Muscle layer of colon (tissue), 2 donors: Measurements from ENCODE around the gene TTC34.
"Not testable (repeated sequence)": the region's sequence is repeated elsewhere in the genome, so short reads cannot be mapped to it uniquely, and the experiment has no call there.

Source experiments
- H3K27ac ChIP-seq: one replicate; pipeline ENCODE4 v1.7.0; 2013; ENCODE audit warnings: low read depth, mild to moderate bottlenecking, low read length, moderate library complexity
- H3K27me3 ChIP-seq, 2 donors: one replicate each; pipeline ENCODE4 v1.7.0; 2013; ENCODE audit warnings: low read length in 2 of 2, mild to moderate bottlenecking in 2 of 2; ENCODE audit not compliant: insufficient read depth in 2 of 2, control insufficient read depth in 1 of 2
- H3K36me3 ChIP-seq: one replicate; pipeline ENCODE4 v1.7.0; 2013; ENCODE audit warnings: mild to moderate bottlenecking, low read length; ENCODE audit not compliant: insufficient read depth
- H3K4me1 ChIP-seq: one replicate; pipeline ENCODE4 v1.7.0; 2013; ENCODE audit warnings: mild to moderate bottlenecking, low read length; ENCODE audit not compliant: insufficient read depth
- H3K4me3 ChIP-seq, 2 donors: one replicate each; pipeline ENCODE4 v1.7.0; 2013; ENCODE audit warnings: low read length in 2 of 2, low read depth in 1 of 2, mild to moderate bottlenecking in 1 of 2, moderate library complexity in 1 of 2
- H3K9ac ChIP-seq: one replicate; pipeline ENCODE4 v1.7.0; 2013; ENCODE audit warnings: low read length
- H3K9me3 ChIP-seq: one replicate; pipeline ENCODE4 v1.7.0; 2013; ENCODE audit warnings: mild to moderate bottlenecking, low read length
- donor health status: abdominal sarcoma.
- donor health status: Adenocarcinoma of cecum.

TTC34 gene

DNA sequence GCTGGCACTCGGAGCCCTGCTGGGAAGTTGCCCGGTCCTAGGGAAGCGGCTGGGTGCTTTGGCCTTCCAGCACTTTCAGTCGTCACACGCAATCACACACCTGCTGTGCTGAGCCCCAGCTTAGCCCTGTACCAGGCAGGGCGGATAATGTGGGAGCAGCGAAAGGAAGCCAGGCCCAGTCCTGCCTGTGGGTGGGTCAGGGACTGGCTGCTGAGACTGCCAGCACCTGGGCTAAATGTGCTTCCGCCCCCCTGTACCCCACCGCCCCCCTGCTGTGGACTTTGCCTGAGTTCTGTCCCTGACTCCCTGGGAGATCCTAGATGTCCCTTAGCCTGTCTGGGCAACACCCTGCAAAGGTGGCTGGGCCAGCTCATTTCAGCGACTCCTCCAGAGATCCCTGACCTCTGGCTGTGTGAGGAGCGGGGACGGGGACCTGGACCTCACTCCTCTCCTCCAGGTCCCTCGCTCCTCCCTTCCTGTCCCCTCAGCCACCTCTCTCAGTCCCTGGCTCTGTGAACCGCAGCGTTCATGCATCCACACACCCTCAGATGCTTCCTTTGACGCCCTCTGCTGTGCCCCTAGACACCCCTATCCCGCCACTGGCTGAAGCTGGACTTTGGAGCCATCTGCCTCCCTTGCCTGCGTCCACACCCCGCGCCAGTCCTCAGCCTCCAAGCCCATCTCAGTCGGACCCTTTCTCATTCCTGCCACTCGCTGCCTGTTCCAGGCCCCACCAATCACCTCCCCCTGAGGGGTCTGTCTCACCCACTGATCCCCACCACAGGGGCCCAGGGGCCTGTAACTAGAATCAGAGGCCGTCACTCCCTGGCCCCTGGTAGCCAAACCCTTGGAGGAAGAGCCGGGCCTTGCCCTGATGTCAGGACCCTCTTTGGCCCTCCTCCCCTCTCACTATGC is 170.1 kb downstream of the TTC34 start:
- no peaks in the 10 kb centered on the region for H3K36me3 ChIP-seq
- H3K27ac ChIP-seq: no peak overlapping the region
- peaks cover 20 to 86% of the 10 kb centered on the region in 2 donors for H3K27me3 ChIP-seq
- no peaks in the 10 kb centered on the region for H3K9me3 ChIP-seq
- H3K4me1 ChIP-seq: no peaks in the 10 kb centered on the region
- H3K9ac ChIP-seq: no peak overlapping the region
- H3K4me3 ChIP-seq: no peak overlapping the region

GRCh38 chr1:2630498-2631135 is 170.9 kb downstream of the TTC34 start:
- Histone ChIP-seq H3K9me3 (no peaks in the 10 kb centered on the region), H3K4me1 (no peaks in the 10 kb centered on the region), H3K36me3 (no peaks in the 10 kb centered on the region), H3K27ac (no peak overlapping the region), H3K4me3 (no peak overlapping the region), H3K9ac (no peak overlapping the region), H3K27me3 (peaks cover 17 to 87% of the 10 kb centered on the region in 2 donors)

DNA sequence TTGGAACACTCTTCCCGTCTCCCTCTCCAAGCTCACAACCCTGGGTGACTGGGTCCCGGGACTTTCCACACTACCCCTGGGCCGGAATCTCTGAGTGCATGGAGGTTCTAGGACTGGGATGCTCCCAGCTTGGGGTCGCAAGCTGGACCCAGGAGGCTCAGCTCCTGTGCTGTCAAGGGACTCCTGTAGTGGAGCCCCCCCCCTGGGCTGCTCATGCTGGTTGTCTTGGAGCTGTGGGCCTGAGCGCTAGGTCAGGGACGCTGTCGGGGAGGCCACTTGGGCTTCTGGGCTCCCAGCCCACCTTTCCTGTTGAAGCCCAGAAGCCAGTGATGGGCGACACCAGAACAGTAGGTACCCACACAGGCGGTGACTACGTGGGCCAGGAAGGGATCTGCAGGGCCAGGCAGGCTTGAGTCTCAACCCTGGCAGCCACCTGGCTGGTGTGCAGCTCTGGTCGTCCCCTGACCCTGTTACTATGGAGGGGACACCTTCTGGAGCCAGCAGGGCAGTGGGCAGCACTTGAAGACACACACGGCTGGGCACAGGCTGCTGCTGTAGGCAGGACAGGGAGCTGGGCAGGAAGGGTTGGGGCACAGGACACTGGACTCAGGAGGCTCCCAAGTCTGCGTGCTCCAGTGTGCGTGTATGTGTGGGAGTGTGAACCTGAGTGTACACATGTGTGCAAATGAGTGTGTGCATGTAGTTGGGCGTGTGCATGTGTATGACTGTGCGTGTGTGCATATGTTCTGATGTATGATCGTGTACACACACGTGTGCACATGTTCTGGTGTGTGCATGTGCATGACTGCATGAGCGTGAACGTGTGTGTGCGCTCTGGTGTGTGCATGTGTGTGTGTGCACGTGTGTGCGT is 171.6 kb downstream of the TTC34 start:
- no peak overlapping the region for H3K4me3 ChIP-seq
- no peak overlapping the region for H3K27ac ChIP-seq
- H3K4me1 ChIP-seq: no peaks in the 10 kb centered on the region
- H3K27me3 ChIP-seq: peaks cover 11 to 81% of the 10 kb centered on the region in 2 donors
- no peaks in the 10 kb centered on the region for H3K36me3 ChIP-seq
- no peaks in the 10 kb centered on the region for H3K9me3 ChIP-seq
- no peak overlapping the region for H3K9ac ChIP-seq

DNA sequence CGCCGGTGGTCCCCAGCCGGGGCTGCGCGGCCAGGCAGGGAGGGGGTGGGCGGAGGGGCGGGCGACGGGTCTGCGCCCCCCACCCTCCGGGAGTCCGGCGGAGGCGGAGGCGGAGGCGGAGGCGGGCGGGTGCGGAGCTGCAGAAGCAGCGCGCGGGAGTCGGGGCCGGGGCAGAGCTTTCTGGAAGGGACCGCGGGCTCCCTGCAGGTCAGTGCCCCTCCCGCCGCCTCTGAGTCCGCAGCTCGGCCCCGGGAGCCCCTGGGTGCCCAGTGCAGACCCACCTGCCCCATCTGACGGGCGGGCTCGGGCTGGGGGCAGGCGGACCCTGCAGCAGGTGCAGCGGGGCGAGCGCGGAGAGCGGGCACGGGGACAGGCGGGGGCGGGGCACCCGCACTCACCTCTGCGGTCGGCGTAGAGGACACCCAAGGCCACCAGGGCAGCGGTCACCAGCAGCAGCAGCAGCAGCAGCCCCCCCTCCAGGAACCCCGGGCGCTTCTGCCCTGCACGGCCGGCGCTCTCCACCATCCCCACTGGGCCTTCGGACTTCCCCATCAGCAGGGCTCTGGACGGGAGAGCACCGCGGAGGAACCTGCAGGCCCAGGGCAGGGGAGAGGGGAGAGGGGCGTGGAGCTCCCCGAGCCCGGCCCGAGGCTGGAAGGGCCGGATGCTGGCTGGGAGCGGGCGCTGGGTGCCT is 172.4 kb downstream of the TTC34 start:
- no peak overlapping the region for H3K4me3 ChIP-seq
- H3K27me3 ChIP-seq: peaks cover 11 to 77% of the 10 kb centered on the region in 2 donors
- no peaks in the 10 kb centered on the region for H3K4me1 ChIP-seq
- H3K36me3 ChIP-seq: no peaks in the 10 kb centered on the region
- no peak overlapping the region for H3K9ac ChIP-seq
- no peak overlapping the region for H3K27ac ChIP-seq
- no peaks in the 10 kb centered on the region for H3K9me3 ChIP-seq

GRCh38 chr1:2628191-2628932 is 173.1 kb downstream of the TTC34 start:
- Histone ChIP-seq H3K4me1 (no peaks in the 10 kb centered on the region), H3K4me3 (no peak overlapping the region), H3K27me3 (peaks cover 11 to 70% of the 10 kb centered on the region in 2 donors)

GRCh38 chr1:2627746-2628145 is 173.7 kb downstream of the TTC34 start:
- Histone ChIP-seq H3K9me3 (no peaks in the 10 kb centered on the region), H3K27ac (no peak overlapping the region), H3K9ac (no peak overlapping the region), H3K4me1 (no peaks in the 10 kb centered on the region), H3K27me3 (peaks cover 10 to 64% of the 10 kb centered on the region in 2 donors), H3K36me3 (no peaks in the 10 kb centered on the region), H3K4me3 (no peak overlapping the region)

More at GRCh38 chr1:2628191-2628932, 173.1 kb downstream of the TTC34 start:
- Histone ChIP-seq H3K9ac (no peak overlapping the region), H3K27ac (no peak overlapping the region), H3K36me3 (no peaks in the 10 kb centered on the region), H3K9me3 (no peaks in the 10 kb centered on the region)

DNA sequence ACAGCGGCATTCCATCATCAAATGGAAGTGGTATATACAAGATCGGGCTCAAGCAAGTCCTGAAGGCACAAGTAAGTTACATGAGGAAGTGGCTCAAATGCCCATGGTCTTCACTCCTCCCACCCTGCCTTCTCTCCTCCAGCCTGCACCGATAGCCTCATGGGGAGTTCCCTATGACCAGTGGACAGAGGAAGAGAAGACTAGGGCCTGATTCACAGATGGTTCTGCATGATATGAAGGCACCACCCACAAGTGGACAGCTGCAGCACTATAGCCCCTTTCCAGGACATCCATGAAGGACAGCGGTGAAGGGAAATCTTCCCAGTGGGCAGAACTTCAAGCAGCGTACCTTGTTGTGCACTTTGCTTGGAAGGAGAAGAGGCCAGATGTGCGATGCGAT is 175.7 kb downstream of the TTC34 start:
- not testable (repeated sequence) for H3K9me3 ChIP-seq, H3K4me3 ChIP-seq, H3K4me1 ChIP-seq, H3K9ac ChIP-seq, H3K27ac ChIP-seq, H3K36me3 ChIP-seq
- H3K27me3 ChIP-seq: peaks cover 7 to 46% of the 10 kb centered on the region in 2 donors

- H3K36me3 ChIP-seq: no peaks in the 10 kb centered on the region
- H3K27me3 ChIP-seq: peaks cover 7 to 42% of the 10 kb centered on the region in 2 donors
- H3K4me1 ChIP-seq: no peaks in the 10 kb centered on the region
- H3K9me3 ChIP-seq: no peaks in the 10 kb centered on the region
- no peak overlapping the region for H3K27ac ChIP-seq
- H3K4me3 ChIP-seq: no peak overlapping the region
- no peak overlapping the region for H3K9ac ChIP-seq
Observed at GRCh38 chr1:2625311-2625710, 176.2 kb downstream of the TTC34 start.

- no peak overlapping the region for H3K27ac ChIP-seq
- no peaks in the 10 kb centered on the region for H3K9me3 ChIP-seq
- H3K27me3 ChIP-seq: peaks cover 2 to 37% of the 10 kb centered on the region in 2 donors
- H3K9ac ChIP-seq: no peak overlapping the region
- H3K4me3 ChIP-seq: no peak overlapping the region
- no peaks in the 10 kb centered on the region for H3K4me1 ChIP-seq
- H3K36me3 ChIP-seq: no peaks in the 10 kb centered on the region
Observed at GRCh38 chr1:2624735-2625300, 176.7 kb downstream of the TTC34 start.
